ENCODE data around the gene KNDC1. TPM values are rescaled to one million over a fixed set of nuclear protein-coding genes. Genes with fewer than 3 reads are reported as not detected.

Gene KNDC1
- total RNA-seq, 3 donors from 2014 or later: 0.98 to 2.3 TPM; not detected in 1

DNA sequence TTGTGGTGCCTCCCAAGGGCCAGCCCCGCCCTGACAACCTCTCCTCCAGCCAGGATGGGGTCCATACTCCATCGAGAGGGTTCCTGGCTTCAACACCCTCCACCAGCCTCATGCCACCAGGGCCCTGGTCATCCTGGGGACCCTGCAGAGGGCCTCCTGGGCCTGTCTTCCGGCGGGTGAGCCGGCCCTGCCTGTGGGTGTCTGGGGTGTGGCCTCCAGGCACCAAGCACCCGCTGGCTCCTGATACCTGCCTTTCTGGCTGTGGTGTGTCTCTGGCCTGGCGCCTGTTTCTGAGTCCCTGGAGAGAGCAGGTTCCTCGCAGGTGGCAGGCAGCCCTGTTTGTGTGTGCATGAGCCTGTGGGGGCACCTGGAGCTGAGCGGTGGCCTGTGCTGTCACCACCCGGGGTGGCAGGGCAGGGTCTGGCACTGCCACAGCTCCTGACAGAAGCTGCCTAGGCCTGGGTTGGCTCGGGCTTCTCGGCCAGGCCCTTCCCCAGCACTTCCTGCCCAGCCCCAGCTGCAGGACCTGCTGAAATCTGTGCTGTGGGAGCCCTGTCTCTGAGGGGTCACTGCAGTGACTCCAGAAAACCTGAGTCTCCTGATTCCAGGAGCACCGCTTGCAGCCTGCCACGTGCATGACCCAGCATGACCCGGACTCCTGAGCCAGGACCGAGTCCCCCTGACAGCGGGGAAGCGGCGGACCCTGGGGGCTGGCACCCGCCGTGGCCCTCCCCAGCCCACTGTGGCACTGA, 98.2 kb downstream of the KNDC1 start:
- peak overlapping the region; percentile 84 to 89 for H3K27ac ChIP-seq
- H3K36me3 ChIP-seq: no peaks in the 10 kb centered on the region
- H3K4me1 ChIP-seq: peaks cover 14 to 15% of the 10 kb centered on the region in 2 donors
- no peaks in the 10 kb centered on the region for H3K9me3 ChIP-seq
- intact Hi-C loops (cut with DNase I; ENCODE audit: low total_unique reads): no loop called here
- TF ChIP-seq POLR2A (IDR thresholded peaks at IDR 0.05): no peak
- no peak for TF ChIP-seq POLR2AphosphoS5 (IDR thresholded peaks at IDR 0.05)
- TF ChIP-seq, protein P1, sequence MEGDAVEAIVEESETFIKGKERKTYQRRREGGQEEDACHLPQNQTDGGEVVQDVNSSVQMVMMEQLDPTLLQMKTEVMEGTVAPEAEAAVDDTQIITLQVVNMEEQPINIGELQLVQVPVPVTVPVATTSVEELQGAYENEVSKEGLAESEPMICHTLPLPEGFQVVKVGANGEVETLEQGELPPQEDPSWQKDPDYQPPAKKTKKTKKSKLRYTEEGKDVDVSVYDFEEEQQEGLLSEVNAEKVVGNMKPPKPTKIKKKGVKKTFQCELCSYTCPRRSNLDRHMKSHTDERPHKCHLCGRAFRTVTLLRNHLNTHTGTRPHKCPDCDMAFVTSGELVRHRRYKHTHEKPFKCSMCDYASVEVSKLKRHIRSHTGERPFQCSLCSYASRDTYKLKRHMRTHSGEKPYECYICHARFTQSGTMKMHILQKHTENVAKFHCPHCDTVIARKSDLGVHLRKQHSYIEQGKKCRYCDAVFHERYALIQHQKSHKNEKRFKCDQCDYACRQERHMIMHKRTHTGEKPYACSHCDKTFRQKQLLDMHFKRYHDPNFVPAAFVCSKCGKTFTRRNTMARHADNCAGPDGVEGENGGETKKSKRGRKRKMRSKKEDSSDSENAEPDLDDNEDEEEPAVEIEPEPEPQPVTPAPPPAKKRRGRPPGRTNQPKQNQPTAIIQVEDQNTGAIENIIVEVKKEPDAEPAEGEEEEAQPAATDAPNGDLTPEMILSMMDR (IDR thresholded peaks at IDR 0.05): no peak
- no peaks in the 10 kb centered on the region for H3K27me3 ChIP-seq
- H3K4me3 ChIP-seq: peak overlapping the region in 2 of 3 donors; percentile 34 to 58
- peak in 1 of 2 donors; percentile 75 for DNase-seq (ENCODE audit: low spot score in 2 of 2)

DNA sequence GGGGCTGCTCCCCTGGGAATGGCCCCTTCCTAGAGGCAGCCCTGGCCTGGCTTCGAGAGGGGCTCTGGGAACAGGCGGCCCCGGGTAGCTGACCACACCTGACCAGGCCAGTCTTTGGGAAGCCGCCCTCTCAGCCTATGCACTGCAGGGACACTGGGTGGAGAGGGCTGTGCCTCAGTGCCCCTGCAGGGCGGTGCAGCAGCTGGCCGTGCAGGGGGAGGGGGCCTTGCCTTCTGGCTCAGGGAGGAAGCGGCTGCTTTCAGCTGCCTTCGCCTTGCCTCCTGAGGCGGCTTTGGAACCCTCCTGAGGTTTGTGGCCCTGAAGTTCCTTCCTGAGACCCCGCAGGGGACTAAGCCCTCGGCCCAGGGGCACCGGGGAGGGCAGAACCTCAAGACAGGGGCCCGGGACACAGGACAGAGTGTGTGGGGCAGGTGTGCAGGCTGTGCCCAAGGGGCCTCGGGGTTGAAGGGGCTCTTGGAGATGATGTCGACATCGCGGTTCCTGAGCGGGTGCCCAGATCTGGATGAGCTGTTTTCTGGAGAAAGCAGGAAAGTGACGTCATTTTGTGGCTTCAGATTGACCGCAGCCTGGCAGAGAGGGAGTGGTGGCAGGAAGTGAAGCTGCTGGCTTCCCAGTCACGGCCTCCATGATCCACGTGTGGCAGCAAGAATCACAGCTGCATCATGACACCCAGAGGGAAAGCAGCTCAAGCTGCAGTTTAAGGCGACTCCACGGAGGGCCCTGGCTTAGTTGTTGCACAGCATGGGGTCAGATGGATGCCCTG, 99.0 kb downstream of the KNDC1 start:
- H3K27me3 ChIP-seq: no peaks in the 10 kb centered on the region
- no peak overlapping the region for H3K4me3 ChIP-seq
- H3K4me1 ChIP-seq: peaks cover 14 to 15% of the 10 kb centered on the region in 2 donors
- no peaks in the 10 kb centered on the region for H3K9me3 ChIP-seq
- intact Hi-C loops (cut with DNase I; ENCODE audit: low total_unique reads): no loop called here
- H3K36me3 ChIP-seq: no peaks in the 10 kb centered on the region
- DNase-seq (ENCODE audit: low spot score in 2 of 2): peak in 1 of 2 donors; percentile 89
- peak overlapping the region; percentile 84 to 89 for H3K27ac ChIP-seq
- peak; percentile 29 to 85 (median 66) for TF ChIP-seq POLR2AphosphoS5 (IDR thresholded peaks at IDR 0.05)
- TF ChIP-seq, protein P1 (IDR thresholded peaks at IDR 0.05): no peak

DNA sequence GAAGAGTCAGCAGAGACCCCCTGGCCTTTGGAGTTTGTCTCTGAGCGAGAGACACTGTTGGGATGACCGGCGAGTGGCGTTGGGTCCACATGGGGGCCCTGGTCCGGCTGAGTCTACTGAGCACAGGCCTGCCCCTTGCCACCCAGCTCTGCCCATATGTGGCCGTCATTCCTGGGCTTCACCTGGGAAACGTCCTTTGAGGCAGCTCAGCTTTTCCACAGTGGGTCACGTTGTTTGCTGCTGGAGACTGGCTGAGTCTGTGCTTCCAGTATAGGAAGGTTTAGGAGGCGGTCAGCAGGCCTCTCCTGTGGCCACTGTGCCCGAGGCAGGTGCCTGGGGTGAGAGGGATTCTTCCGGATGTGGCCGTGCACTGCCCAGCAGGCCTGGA, 99.6 kb downstream of the KNDC1 start:
- H3K27me3 ChIP-seq: no peaks in the 10 kb centered on the region
- H3K27ac ChIP-seq: peak overlapping the region; percentile 84 to 89
- TF ChIP-seq POLR2A (IDR thresholded peaks at IDR 0.05): no peak
- no peak for TF ChIP-seq POLR2AphosphoS5 (IDR thresholded peaks at IDR 0.05)
- TF ChIP-seq, protein P1 (IDR thresholded peaks at IDR 0.05): no peak
- H3K4me3 ChIP-seq: no peak overlapping the region
- no peaks in the 10 kb centered on the region for H3K9me3 ChIP-seq
- H3K4me1 ChIP-seq: peaks cover 14 to 15% of the 10 kb centered on the region in 2 donors
- no peak for DNase-seq (ENCODE audit: low spot score in 2 of 2)
- H3K36me3 ChIP-seq: no peaks in the 10 kb centered on the region
- intact Hi-C loops (cut with DNase I; ENCODE audit: low total_unique reads): no loop called here

DNA sequence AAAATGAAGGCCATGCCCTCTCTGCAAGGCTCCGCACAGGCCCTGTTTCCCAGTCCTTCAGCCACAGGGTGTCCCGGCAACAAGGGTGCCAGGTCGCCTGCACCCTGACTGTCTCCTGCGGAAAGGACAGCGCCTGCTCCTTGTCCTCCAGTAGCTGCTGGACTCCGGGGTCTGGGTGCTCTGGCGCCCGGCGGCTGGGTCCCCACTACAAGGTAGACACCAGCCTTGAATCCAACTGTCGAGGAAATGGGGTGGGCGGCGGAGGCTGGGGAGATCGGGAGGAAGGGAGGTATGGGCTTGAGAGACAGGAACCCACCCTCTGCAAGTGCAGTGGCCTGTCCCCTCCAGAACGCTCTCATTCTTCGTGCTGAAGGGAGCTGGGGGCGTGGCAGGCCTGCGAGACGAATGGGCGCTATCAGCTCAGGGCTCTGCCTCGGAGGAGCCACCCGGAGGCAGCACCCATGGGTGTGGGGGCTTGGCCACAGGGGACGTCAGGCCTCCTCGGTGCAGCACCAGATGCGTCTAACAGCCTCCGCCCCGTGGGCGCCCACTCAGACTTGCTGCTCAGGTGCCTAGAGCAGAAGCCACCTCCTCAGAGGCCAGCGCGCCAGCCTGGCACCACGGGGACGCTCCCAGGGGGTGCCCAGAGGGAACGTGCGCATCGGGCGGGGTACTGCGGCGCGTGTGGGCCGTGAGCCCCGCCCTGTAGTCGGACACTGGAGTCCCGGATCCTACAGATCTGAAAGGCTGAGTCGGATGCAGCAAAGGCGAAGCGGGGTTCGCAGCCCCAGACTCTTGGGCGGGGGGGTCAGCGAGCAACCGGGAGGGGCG, 101.1 kb downstream of the KNDC1 start:
- peak in 1 of 2 donors; percentile 46 for DNase-seq (ENCODE audit: low spot score in 2 of 2)

More for the DNA sequence above, 101.1 kb downstream of the KNDC1 start:
- TF ChIP-seq POLR2A (IDR thresholded peaks at IDR 0.05) (no peak), POLR2AphosphoS5 (IDR thresholded peaks at IDR 0.05) (no peak)
- TF ChIP-seq, protein P1 (IDR thresholded peaks at IDR 0.05): no peak
- no peaks in the 10 kb centered on the region for H3K27me3 ChIP-seq
- intact Hi-C loops (cut with DNase I; ENCODE audit: low total_unique reads): no loop called here
- H3K9me3 ChIP-seq: no peaks in the 10 kb centered on the region
- peaks cover 14 to 15% of the 10 kb centered on the region in 2 donors for H3K4me1 ChIP-seq
- H3K4me3 ChIP-seq: peak overlapping the region; percentile 76 to 98 (median 79)
- H3K27ac ChIP-seq: peak overlapping the region; percentile 92 to 96
- H3K36me3 ChIP-seq: no peaks in the 10 kb centered on the region
